SKM-1 treated with dmso at 0.1 percent for 144 hours (cell line): ENCODE measurements around the gene GRM8.

Experiments
- DNase-seq: peaks from one replicate; lab custom pipeline; 2025; ENCODE audit not compliant: unreplicated experiment; lab: John Stamatoyannopoulos, UW

Gene GRM8

GRCh38 chr7:126450269-126450671, 802.5 kb downstream of the GRM8 start:
- no peak for DNase-seq

DNA sequence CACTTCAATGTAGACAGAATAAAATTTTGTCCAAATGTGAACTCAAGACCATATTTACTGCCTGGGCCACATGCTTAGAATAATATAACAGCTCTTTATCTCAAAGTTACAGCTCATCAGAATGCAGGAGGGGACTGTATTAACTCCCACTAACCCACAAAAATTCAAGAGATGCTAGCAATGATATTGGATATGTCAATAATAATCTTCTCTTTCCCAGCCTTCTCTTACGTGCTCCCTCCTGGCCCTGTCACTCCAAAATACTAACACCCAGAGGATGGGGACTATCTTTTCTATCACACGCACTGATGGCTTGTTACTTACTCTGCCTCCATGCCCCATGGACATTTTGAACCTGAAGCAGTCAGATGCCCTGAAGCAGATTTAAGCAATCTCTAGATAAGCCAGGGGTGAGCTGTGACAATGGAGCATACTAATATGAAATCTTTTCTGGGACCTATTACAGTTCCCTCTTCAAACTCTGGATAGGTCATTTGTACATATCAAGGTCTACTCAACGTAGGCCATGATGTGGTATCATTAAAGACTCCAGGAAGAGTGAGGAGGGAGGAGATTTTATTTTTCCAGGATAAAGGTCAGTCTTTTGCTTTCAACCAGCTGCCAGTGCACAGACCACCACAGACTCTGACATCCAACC, 803.0 kb downstream of the GRM8 start:
- DNase-seq = no peak

DNA sequence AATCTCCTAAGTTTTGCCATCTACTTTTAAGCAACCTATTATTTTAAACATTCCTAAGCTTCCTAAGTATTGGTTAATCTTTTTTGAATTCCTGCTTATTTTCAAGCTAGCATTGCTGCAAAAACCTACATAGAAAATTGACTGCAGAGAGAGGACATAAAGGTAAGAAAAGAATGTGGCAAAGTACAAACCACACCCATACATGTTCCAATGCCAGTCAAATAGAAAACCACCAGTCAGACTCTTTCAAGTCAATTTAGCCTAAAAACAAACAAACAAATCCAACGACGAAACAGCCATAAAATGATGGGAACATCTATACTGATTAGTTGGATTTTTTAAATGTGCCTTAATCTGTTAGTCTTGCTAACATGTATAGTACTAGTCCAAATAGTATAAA, 804.8 kb downstream of the GRM8 start:
- no peak for DNase-seq

- DNase-seq = no peak
Measured at GRCh38 chr7:126445991-126446390, 806.8 kb downstream of the GRM8 start.

- DNase-seq = no peak
Measured at GRCh38 chr7:126443951-126444350, 808.8 kb downstream of the GRM8 start.

GRCh38 chr7:126442908-126443307, 809.8 kb downstream of the GRM8 start:
- DNase-seq = no peak

DNA sequence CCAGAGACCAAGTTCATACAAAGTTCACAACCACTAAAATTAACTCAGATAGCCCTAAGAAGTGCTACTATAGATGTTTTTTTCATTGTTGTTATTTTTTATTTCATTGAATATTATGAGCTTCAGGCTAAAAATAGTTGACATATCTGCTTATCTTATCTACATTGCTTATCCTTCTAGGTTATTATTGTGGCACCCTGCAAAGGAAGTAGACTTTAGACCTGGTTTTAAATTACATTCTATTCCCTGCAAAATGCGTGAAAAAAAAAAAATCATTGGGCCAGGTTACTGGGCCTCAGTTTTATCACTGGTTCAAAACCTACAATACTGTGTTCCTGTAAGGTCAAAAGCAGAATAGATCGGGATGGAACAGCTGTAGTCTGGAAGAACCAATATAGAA, 811.0 kb downstream of the GRM8 start:
- DNase-seq = no peak

DNA sequence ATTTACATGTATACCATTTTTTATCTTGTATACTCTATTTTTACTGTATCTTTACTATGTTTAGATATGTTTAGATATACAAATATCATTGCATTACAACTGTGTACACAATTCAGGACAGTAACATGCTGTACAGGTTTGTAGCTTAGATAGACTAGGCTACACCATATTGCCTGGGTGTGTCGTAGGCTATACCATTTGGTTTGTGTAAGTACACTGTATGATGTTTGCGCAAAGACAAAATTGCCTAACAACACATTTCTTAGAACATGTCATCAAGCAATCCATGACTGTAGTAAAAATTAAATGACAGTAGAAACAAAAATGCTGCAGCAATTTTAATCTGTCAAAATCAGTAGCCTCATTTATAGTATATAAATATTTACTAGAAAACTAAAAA, 812.2 kb downstream of the GRM8 start:
- no peak for DNase-seq

GRCh38 chr7:126436213-126436868, 816.4 kb downstream of the GRM8 start:
- no peak for DNase-seq

DNA sequence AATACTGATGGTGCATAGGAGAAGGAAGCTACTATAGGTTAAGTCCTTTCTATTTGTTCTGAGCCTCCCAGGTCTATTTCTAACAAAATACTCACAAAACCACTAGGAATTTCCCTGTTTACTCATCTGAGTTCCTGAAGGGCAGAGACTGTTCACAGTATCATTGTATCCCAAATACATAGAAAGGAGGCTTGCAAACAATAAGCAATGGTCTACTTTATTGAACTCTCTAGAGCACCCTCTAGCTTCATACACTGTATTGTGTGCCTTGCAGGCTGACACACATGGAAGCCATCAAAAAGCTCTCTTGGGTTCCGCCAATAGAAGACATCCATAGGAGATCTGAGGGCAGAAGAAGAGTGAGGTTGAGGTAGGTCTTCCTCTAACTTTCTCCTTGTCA, 826.1 kb downstream of the GRM8 start:
- DNase-seq = no peak

DNA sequence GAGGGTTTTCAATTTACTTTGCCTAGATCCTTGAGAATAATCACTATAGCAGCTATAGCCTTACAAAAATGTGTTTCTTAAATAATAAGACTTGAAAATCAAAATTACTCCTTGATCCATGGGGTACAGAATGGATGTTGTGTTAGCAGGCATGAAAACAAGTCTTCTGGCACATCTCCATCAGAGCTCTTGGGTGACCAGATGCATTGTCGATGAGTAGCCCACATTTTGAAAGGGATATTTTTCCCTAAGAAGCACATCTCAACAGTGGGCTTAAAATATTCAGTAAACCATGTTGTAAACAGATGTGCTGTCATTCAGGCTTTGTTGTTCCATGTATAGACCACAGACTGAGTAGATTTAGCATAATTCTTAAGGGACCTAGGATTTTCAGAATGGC, 827.8 kb downstream of the GRM8 start:
- no peak for DNase-seq

DNA sequence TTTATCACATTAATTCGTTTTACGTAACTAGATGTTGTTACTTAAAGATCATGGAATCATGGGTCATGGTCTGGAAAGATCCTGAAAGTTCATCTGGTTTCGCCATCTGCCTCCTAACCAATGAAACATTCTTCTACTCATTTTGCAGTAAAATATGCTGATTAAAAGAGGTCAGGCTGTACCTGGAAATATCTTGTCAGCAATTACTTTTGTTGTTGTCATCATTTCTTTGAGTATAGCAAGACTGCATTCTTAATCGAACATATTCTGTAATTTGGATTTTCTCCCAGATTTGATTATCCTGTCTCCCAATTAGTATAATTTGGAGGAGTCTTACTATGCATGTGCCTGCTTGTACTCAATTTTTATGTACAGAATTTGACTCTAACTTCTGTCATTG, 833.7 kb downstream of the GRM8 start:
- no peak for DNase-seq

DNA sequence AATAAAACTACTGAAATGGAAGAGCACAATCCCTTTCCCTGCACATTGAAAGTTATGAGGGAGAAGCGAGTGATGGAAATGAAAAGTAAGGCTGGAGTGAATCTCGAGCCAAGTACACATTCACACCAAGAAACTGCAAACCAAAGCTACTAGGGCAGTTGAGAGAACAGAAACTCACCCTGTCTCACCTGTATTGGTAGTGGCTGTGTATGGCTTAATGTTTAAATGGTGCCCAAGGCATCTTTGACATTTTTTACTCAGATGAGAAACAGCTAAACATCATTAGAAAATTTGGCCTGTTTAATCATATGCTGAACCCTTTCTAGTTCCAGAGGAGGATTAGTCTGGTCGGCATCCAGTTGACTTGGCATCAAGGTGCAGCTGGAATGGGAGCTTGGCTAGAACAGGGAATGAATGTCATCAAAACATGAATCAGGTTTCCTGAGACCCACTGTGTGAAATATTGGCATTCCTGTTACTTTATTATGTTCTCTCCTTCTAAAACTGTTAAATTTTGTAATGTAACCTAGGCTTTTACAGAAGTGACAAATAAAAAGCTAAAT, 840.8 kb downstream of the GRM8 start:
- DNase-seq = no peak

GRCh38 chr7:126411032-126411820, 841.5 kb downstream of the GRM8 start:
- no peak for DNase-seq

DNA sequence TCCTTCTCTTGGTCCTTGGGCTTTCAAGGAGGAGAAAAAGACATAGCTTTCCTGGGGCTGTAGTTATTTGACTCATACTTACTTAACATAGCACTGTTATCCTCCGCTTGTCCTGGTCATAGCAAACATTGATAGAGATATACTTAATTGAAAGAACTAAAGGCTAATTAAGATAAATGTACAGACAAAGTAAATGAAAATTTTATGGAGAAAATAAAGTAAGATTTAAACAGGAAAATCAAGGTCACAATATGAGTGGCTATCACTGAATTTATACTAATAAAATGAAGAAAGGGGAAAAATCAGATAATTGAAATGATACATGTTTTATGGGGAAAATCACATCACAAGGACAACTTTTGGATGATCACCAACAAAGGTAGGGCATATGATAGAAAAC, 849.7 kb downstream of the GRM8 start:
- no peak for DNase-seq

- no peak for DNase-seq
Measured at GRCh38 chr7:126401918-126402317, 850.8 kb downstream of the GRM8 start.

GRCh38 chr7:126398851-126399529, 853.8 kb downstream of the GRM8 start:
- DNase-seq = no peak

- no peak for DNase-seq
Measured at GRCh38 chr7:126398285-126398684, 854.5 kb downstream of the GRM8 start.

GRCh38 chr7:126394406-126394805, 858.3 kb downstream of the GRM8 start:
- no peak for DNase-seq
